ENCODE data around the gene SBK1. TPM values are rescaled to one million over a fixed set of nuclear protein-coding genes. Genes with fewer than 3 reads are reported as not detected.

The SBK1 gene
- total RNA-seq, 4 donors from 2014 or later, result 1.8 to 6.4 (median 4.5) TPM

GRCh38 chr16:28283173-28283572, 9.2 kb upstream of the SBK1 start:
- no peaks in the 10 kb centered on the region for H3K36me3 ChIP-seq
- no peaks in the 10 kb centered on the region for H3K27me3 ChIP-seq
- peak overlapping the region in 3 of 4 donors; percentile 60 to 75 (median 74) for H3K27ac ChIP-seq
- peaks cover 17 to 24% of the 10 kb centered on the region in 2 donors for H3K4me1 ChIP-seq
- intact Hi-C loops (cut with DNase I; ENCODE audit: low total_unique reads), result no loop called here
- in situ Hi-C loops (cut with MboI; ENCODE audit: low sequenced_read_pairs in 4 of 4), result loop anchor here in 1 of 4 donors (5.0 kb wide), 1 partner anchor 34 kb away; no protein-coding TSS in a partner anchor
- no peak overlapping the region for H3K4me3 ChIP-seq
- TF ChIP-seq, protein P1, sequence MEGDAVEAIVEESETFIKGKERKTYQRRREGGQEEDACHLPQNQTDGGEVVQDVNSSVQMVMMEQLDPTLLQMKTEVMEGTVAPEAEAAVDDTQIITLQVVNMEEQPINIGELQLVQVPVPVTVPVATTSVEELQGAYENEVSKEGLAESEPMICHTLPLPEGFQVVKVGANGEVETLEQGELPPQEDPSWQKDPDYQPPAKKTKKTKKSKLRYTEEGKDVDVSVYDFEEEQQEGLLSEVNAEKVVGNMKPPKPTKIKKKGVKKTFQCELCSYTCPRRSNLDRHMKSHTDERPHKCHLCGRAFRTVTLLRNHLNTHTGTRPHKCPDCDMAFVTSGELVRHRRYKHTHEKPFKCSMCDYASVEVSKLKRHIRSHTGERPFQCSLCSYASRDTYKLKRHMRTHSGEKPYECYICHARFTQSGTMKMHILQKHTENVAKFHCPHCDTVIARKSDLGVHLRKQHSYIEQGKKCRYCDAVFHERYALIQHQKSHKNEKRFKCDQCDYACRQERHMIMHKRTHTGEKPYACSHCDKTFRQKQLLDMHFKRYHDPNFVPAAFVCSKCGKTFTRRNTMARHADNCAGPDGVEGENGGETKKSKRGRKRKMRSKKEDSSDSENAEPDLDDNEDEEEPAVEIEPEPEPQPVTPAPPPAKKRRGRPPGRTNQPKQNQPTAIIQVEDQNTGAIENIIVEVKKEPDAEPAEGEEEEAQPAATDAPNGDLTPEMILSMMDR (IDR thresholded peaks at IDR 0.05 in 4 of 5, conservative IDR thresholded peaks at IDR 0.05 in 1 of 5), result no peak
- no peak for TF ChIP-seq POLR2A (IDR thresholded peaks at IDR 0.05)
- H3K9me3 ChIP-seq, result no peaks in the 10 kb centered on the region
- ATAC-seq, result no peak
- DNase-seq, result no peak

- in situ Hi-C loops (cut with MboI; ENCODE audit: low sequenced_read_pairs in 4 of 4), result loop anchor here in 1 of 4 donors (5.0 kb wide), 1 partner anchor 33 kb away; no protein-coding TSS in a partner anchor
- intact Hi-C loops (cut with DNase I; ENCODE audit: low total_unique reads), result no loop called here
- ATAC-seq (peak in 1 of 2 donors; percentile 35), DNase-seq (no peak)
- H3K9me3 ChIP-seq, result no peaks in the 10 kb centered on the region
- H3K27me3 ChIP-seq, result no peaks in the 10 kb centered on the region
- H3K36me3 ChIP-seq, result no peaks in the 10 kb centered on the region
- peak overlapping the region; percentile 41 to 75 (median 67) for H3K27ac ChIP-seq
- peaks cover 25 to 27% of the 10 kb centered on the region in 2 donors for H3K4me1 ChIP-seq
- TF ChIP-seq, protein P1 (IDR thresholded peaks at IDR 0.05 in 4 of 5, conservative IDR thresholded peaks at IDR 0.05 in 1 of 5), result no peak
- TF ChIP-seq POLR2A (IDR thresholded peaks at IDR 0.05), result no peak
- no peak overlapping the region for H3K4me3 ChIP-seq
Observed at GRCh38 chr16:28283798-28284577, 8.3 kb upstream of the SBK1 start.

GRCh38 chr16:28285649-28286048, 6.7 kb upstream of the SBK1 start:
- intact Hi-C loops (cut with DNase I; ENCODE audit: low total_unique reads) (no loop called here), in situ Hi-C loops (cut with MboI; ENCODE audit: low sequenced_read_pairs in 4 of 4) (no loop called here)
- H3K27ac ChIP-seq, result peak overlapping the region in 3 of 4 donors; percentile 33 to 75 (median 74)
- H3K4me3 ChIP-seq, result no peak overlapping the region
- TF ChIP-seq POLR2A (IDR thresholded peaks at IDR 0.05), result no peak
- TF ChIP-seq, protein P1 (IDR thresholded peaks at IDR 0.05 in 4 of 5, conservative IDR thresholded peaks at IDR 0.05 in 1 of 5), result no peak
- no peaks in the 10 kb centered on the region for H3K9me3 ChIP-seq
- DNase-seq (no peak), ATAC-seq (no peak)
- no peaks in the 10 kb centered on the region for H3K36me3 ChIP-seq
- peaks cover 40 to 43% of the 10 kb centered on the region in 2 donors for H3K4me1 ChIP-seq
- H3K27me3 ChIP-seq, result no peaks in the 10 kb centered on the region

GRCh38 chr16:28288114-28288513, 4.2 kb upstream of the SBK1 start:
- no peaks in the 10 kb centered on the region for H3K36me3 ChIP-seq
- H3K27me3 ChIP-seq, result no peaks in the 10 kb centered on the region
- peak overlapping the region; percentile 29 to 82 (median 74) for H3K27ac ChIP-seq
- no peaks in the 10 kb centered on the region for H3K9me3 ChIP-seq
- TF ChIP-seq, protein P1 (IDR thresholded peaks at IDR 0.05 in 4 of 5, conservative IDR thresholded peaks at IDR 0.05 in 1 of 5), result no peak
- no peak for TF ChIP-seq POLR2A (IDR thresholded peaks at IDR 0.05)
- no peak for ATAC-seq
- H3K4me1 ChIP-seq, result peaks cover 49 to 54% of the 10 kb centered on the region in 2 donors
- H3K4me3 ChIP-seq, result no peak overlapping the region
- intact Hi-C loops (cut with DNase I; ENCODE audit: low total_unique reads) (no loop called here), in situ Hi-C loops (cut with MboI; ENCODE audit: low sequenced_read_pairs in 4 of 4) (no loop called here)
- DNase-seq, result no peak
